ENCODE data around the gene KIFC1. TPM values are rescaled to one million over a fixed set of nuclear protein-coding genes. Genes with fewer than 3 reads are reported as not detected.

Gene KIFC1
- total RNA-seq, 2 donors from 2014 or later: 56.6 to 94.3 TPM

DNA sequence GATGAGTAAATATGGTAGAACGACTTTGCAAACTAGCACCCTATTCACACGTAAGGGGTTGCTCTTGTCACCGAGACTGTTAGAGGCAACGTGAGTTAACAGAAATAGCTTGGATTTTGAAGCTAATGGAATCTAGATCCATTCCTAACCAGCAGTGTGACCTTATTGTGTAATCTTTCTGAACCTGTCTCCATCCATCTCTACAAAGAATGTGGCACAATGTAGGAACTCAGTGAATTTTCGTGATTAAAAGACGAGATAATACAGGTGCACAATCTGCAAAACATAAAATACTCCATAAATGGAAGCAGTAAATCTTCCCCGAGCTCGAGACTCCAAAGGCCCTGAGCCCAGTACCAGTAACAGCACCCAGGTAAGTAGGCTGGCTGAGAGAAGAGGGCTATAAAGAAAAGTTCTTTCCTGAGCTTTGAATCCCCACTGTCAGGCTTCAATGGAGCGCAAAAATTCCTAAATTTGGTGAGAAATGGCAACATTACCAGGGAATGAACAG lies 801 bp upstream of the KIFC1 start:
- Histone ChIP-seq H3K4me1 (ENCODE audit: control insufficient read depth, insufficient read depth, low read length) (no peaks in the 10 kb centered on the region), H3K27me3 (ENCODE audit: control insufficient read depth, insufficient read depth, low read length, poor library complexity, severe bottlenecking) (no peaks in the 10 kb centered on the region), H3K9ac (ENCODE audit: extremely low read depth, low read length, poor library complexity, severe bottlenecking) (no peak overlapping the region), H3K9me3 (ENCODE audit: control insufficient read depth, low read length) (no peaks in the 10 kb centered on the region), H3K36me3 (ENCODE audit: control insufficient read depth, insufficient read depth, low read length) (no peaks in the 10 kb centered on the region), H3K4me3 (ENCODE audit: low read length) (no peak overlapping the region), H3K27ac (ENCODE audit: low read depth, low read length) (no peak overlapping the region)
- Mint-ChIP-seq H3K4me1 (peaks cover 24% of the 10 kb centered on the region), H3K9me3 (no peaks in the 10 kb centered on the region), H3K27ac (peak overlapping the region; percentile 97), H3K36me3 (ENCODE audit: low read depth) (peaks cover 3% of the 10 kb centered on the region), H3K27me3 (ENCODE audit: insufficient read depth) (no peaks in the 10 kb centered on the region), H3K4me3 (peak overlapping the region; percentile 85)
- no peak for DNase-seq
- 76 to 91% methylated on average over 5 to 9 of the region's 9 CpGs for WGBS, 2 experiments (ENCODE audit: insufficient coverage in 1 of 2, insufficient read length in 1 of 2)
- TF ChIP-seq, protein P1, sequence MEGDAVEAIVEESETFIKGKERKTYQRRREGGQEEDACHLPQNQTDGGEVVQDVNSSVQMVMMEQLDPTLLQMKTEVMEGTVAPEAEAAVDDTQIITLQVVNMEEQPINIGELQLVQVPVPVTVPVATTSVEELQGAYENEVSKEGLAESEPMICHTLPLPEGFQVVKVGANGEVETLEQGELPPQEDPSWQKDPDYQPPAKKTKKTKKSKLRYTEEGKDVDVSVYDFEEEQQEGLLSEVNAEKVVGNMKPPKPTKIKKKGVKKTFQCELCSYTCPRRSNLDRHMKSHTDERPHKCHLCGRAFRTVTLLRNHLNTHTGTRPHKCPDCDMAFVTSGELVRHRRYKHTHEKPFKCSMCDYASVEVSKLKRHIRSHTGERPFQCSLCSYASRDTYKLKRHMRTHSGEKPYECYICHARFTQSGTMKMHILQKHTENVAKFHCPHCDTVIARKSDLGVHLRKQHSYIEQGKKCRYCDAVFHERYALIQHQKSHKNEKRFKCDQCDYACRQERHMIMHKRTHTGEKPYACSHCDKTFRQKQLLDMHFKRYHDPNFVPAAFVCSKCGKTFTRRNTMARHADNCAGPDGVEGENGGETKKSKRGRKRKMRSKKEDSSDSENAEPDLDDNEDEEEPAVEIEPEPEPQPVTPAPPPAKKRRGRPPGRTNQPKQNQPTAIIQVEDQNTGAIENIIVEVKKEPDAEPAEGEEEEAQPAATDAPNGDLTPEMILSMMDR (conservative IDR thresholded peaks at IDR 0.05): no peak

DNA sequence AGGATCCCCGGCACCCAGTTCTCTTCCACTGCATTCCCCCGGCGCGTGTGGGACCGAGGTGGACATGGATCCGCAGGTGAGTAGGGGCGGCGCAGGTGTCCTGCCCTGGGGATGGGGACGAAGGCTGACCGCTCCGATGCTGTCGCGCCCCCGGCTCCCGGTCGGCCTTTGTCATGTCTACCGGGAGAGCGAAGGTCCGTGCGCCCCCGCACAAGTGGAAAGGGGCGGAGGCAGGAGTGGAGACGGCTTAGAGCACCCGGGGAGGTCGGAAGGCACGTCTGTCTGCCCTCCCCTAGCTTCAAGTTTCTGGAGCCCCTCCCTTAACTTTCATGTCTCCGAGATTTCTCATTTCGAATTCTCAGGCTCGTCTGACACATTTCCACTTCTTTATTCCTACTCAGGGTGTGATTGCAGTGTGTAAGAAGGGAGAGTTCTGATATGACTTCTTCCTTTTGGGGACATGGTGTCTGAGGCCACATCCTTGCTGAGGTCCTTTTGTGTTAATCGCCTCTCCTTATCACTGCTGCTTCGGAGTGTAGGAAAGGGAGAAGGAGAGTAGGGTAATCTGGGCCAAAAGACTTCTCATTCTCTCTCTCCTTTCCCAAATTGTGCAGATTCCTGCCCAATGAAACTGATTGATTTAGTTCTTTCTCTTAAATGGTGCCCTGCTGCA lies 435 bp downstream of the KIFC1 start:
- no peaks in the 10 kb centered on the region for H3K9me3 ChIP-seq (ENCODE audit: control insufficient read depth, low read length)
- no peaks in the 10 kb centered on the region for H3K27me3 ChIP-seq (ENCODE audit: control insufficient read depth, insufficient read depth, low read length, poor library complexity, severe bottlenecking)
- H3K4me3 ChIP-seq (ENCODE audit: low read length): peak overlapping the region; percentile 95
- no peak for DNase-seq
- peak overlapping the region; percentile 52 for H3K27ac ChIP-seq (ENCODE audit: low read depth, low read length)
- no peaks in the 10 kb centered on the region for H3K4me1 ChIP-seq (ENCODE audit: control insufficient read depth, insufficient read depth, low read length)
- Mint-ChIP-seq H3K4me3 (peak overlapping the region; percentile 85), H3K27me3 (ENCODE audit: insufficient read depth) (no peaks in the 10 kb centered on the region), H3K9me3 (no peaks in the 10 kb centered on the region), H3K27ac (peak overlapping the region; percentile 97), H3K36me3 (ENCODE audit: low read depth) (peaks cover 3% of the 10 kb centered on the region), H3K4me1 (peaks cover 24% of the 10 kb centered on the region)
- H3K36me3 ChIP-seq (ENCODE audit: control insufficient read depth, insufficient read depth, low read length): no peaks in the 10 kb centered on the region
- TF ChIP-seq, protein P1 (conservative IDR thresholded peaks at IDR 0.05): no peak
- WGBS, 2 experiments (ENCODE audit: insufficient coverage in 1 of 2, insufficient read length in 1 of 2): 0 to 1% methylated on average over 4 to 31 of the region's 31 CpGs
- H3K9ac ChIP-seq (ENCODE audit: extremely low read depth, low read length, poor library complexity, severe bottlenecking): peak overlapping the region; percentile 83

DNA sequence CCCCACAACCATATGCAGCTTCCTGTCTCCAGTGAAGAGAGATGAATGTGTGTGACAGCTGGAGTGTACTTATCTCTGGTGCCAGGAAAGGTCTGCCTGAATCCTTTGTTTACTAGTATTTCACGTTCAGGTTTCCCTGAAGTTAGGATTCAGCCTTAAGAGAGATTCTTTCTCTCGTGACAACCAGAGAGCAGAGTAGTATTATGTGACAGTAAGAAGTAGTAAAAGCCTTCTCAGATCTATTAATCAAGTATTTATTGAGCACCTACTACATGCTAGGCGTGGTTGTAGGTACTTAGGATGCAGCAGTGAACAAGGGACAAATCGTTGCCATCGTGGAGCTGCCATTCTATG lies 949 bp downstream of the KIFC1 start:
- no peaks in the 10 kb centered on the region for H3K9me3 ChIP-seq (ENCODE audit: control insufficient read depth, low read length)
- Mint-ChIP-seq H3K36me3 (ENCODE audit: low read depth) (peaks cover 6% of the 10 kb centered on the region), H3K27ac (peak overlapping the region; percentile 97), H3K27me3 (ENCODE audit: insufficient read depth) (no peaks in the 10 kb centered on the region), H3K9me3 (no peaks in the 10 kb centered on the region), H3K4me3 (peak overlapping the region; percentile 85), H3K4me1 (peaks cover 24% of the 10 kb centered on the region)
- no peak overlapping the region for H3K27ac ChIP-seq (ENCODE audit: low read depth, low read length)
- H3K4me1 ChIP-seq (ENCODE audit: control insufficient read depth, insufficient read depth, low read length): no peaks in the 10 kb centered on the region
- H3K27me3 ChIP-seq (ENCODE audit: control insufficient read depth, insufficient read depth, low read length, poor library complexity, severe bottlenecking): no peaks in the 10 kb centered on the region
- TF ChIP-seq, protein P1 (conservative IDR thresholded peaks at IDR 0.05): no peak
- peak overlapping the region; percentile 95 for H3K4me3 ChIP-seq (ENCODE audit: low read length)
- peak overlapping the region; percentile 83 for H3K9ac ChIP-seq (ENCODE audit: extremely low read depth, low read length, poor library complexity, severe bottlenecking)
- H3K36me3 ChIP-seq (ENCODE audit: control insufficient read depth, insufficient read depth, low read length): peaks cover under 1% of the 10 kb centered on the region
- no peak for DNase-seq
- WGBS, 2 experiments (ENCODE audit: insufficient coverage in 1 of 2, insufficient read length in 1 of 2): 40 to 56% methylated on average over 3 to 5 of the region's 5 CpGs

All from endodermal cell (in vitro differentiated cells).